Measurements from ENCODE around the gene CDKN2B-AS1.

DNA sequence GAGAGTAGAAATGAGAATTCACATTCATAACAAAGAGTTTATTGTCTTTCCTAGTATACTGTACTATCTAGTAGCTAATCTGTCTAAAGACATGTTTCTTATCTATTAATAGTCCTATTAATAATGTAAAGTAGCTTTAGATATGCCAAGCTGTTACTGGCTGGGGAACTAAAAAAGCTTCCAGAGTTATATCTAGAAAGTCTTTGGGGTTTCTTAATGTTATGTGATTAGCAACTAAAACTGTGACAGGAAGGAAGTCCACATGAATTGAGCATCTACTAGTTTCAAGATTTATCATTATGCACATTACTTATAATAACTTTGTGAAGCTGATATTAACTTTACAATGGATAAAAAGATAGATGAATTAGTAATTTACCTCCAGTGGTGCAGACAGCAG is 137.2 kb downstream of the CDKN2B-AS1 start:
- no peak for TF ChIP-seq POLR2A (IDR thresholded peaks at IDR 0.05)
- TF ChIP-seq, protein P1, sequence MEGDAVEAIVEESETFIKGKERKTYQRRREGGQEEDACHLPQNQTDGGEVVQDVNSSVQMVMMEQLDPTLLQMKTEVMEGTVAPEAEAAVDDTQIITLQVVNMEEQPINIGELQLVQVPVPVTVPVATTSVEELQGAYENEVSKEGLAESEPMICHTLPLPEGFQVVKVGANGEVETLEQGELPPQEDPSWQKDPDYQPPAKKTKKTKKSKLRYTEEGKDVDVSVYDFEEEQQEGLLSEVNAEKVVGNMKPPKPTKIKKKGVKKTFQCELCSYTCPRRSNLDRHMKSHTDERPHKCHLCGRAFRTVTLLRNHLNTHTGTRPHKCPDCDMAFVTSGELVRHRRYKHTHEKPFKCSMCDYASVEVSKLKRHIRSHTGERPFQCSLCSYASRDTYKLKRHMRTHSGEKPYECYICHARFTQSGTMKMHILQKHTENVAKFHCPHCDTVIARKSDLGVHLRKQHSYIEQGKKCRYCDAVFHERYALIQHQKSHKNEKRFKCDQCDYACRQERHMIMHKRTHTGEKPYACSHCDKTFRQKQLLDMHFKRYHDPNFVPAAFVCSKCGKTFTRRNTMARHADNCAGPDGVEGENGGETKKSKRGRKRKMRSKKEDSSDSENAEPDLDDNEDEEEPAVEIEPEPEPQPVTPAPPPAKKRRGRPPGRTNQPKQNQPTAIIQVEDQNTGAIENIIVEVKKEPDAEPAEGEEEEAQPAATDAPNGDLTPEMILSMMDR (IDR thresholded peaks at IDR 0.05): no peak
